ENCODE results near the gene ITSN1.

GRCh38 chr21:33690874-33691273 is 48.6 kb downstream of the ITSN1 start:
- TF ChIP-seq ZFP36 (IDR thresholded peaks at IDR 0.05; ENCODE audit: borderline replicate concordance, low read depth, low read length, partially characterized antibody): no peak
- TF ChIP-seq, protein P1, sequence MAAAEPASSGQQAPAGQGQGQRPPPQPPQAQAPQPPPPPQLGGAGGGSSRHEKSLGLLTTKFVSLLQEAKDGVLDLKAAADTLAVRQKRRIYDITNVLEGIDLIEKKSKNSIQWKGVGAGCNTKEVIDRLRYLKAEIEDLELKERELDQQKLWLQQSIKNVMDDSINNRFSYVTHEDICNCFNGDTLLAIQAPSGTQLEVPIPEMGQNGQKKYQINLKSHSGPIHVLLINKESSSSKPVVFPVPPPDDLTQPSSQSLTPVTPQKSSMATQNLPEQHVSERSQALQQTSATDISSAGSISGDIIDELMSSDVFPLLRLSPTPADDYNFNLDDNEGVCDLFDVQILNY (CRISPR knock-in tag; conservative IDR thresholded peaks at IDR 0.05): no peak
- no peak for TF ChIP-seq HNRNPUL1 (IDR thresholded peaks at IDR 0.05; ENCODE audit: low read depth, low read length)
- TF ChIP-seq ZBTB8A (CRISPR knock-in tag; IDR thresholded peaks at IDR 0.05; ENCODE audit: borderline replicate concordance, low read depth): no peak
- TF ChIP-seq PHF5A (CRISPR knock-in tag; IDR thresholded peaks at IDR 0.05; ENCODE audit: low read depth, unreplicated experiment): no peak
- TF ChIP-seq CBX5 (CRISPR knock-in tag; IDR thresholded peaks at IDR 0.05; ENCODE audit: borderline replicate concordance): no peak
- no peak for TF ChIP-seq KLF6 (CRISPR knock-in tag; IDR thresholded peaks at IDR 0.05)
